ENCODE results near the gene DENND5A. TPM values are rescaled to one million over a fixed set of nuclear protein-coding genes. Genes with fewer than 3 reads are reported as not detected.
A peak's percentile ranks its signal among the peaks of the same experiment; 100 is the strongest.

DENND5A gene
- total and polyA plus RNA-seq, 2 donors (not counting 1 experiment from before 2014, with no cell fraction given): 125 to 235 TPM

DNA sequence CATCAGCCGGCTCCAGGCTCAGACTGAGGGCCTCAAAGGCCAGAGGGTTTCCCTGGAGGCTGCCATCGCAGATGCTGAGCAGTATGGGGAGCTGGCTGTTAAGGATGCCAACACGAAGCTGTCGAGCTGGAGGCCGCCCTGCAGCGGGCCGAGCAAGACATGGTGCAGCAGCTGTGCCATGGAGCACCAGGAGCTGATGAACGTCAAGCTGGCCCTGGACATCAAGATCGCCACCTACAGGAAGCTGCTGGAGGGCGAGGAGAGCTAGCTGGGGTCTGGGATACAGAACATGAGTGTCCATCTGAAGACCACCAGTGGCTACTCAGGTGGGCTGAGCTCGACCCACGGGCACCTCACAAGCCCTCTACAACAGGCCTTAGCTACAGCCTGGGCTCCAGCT is 169.7 kb downstream of the DENND5A start:
- no peaks in the 10 kb centered on the region for H3K27me3 ChIP-seq (ENCODE audit: control insufficient read depth, insufficient read depth, low read length)
- no peak overlapping the region for H3K4me3 ChIP-seq (replicated peaks in 1 of 4; ENCODE audit: control extremely low read depth in 1 of 4, insufficient read depth in 1 of 4, low read depth in 3 of 4, low read length in 4 of 4)
- no peak overlapping the region for H3K27ac ChIP-seq (ENCODE audit: insufficient read depth, low read length)
- H3K4me2 ChIP-seq (ENCODE audit: extremely low read depth, insufficient read depth, low read length): no peak overlapping the region
- H3K36me3 ChIP-seq (ENCODE audit: control insufficient read depth, insufficient read depth, low read length): no peaks in the 10 kb centered on the region
- DNase-seq (ENCODE audit: low read depth in 2 of 2): no peak
- no peak for TF ChIP-seq EZH2 (IDR thresholded peaks at IDR 0.05; ENCODE audit: low read length, missing control alignments)
- peak; percentile 9 to 10 for TF ChIP-seq CTCF (conservative IDR thresholded peaks at IDR 0.05 in 1 of 2, IDR thresholded peaks at IDR 0.05 in 1 of 2; ENCODE audit: low read depth in 1 of 2, low read length in 2 of 2)
- no peaks in the 10 kb centered on the region for H4K20me1 ChIP-seq (ENCODE audit: control insufficient read depth, extremely low read depth, insufficient read depth, low read length)
- no peak overlapping the region for H2AFZ ChIP-seq (ENCODE audit: low read length)
- peaks cover 3% of the 10 kb centered on the region for H3K4me1 ChIP-seq (ENCODE audit: control insufficient read depth, extremely low read depth, insufficient read depth, low read length)
- H3K9me3 ChIP-seq (ENCODE audit: control insufficient read depth, insufficient read depth, low read depth, low read length): no peaks in the 10 kb centered on the region
- no peaks in the 10 kb centered on the region for H3K79me2 ChIP-seq (ENCODE audit: control insufficient read depth, insufficient read depth, low read length)
- no peak overlapping the region for H3K9ac ChIP-seq (ENCODE audit: insufficient read depth, low read length)

- Histone ChIP-seq H3K4me3 (replicated peaks in 1 of 4; ENCODE audit: control extremely low read depth in 1 of 4, insufficient read depth in 1 of 4, low read depth in 3 of 4, low read length in 4 of 4) (no peak overlapping the region), H3K9me3 (ENCODE audit: control insufficient read depth, insufficient read depth, low read depth, low read length) (no peaks in the 10 kb centered on the region), H2AFZ (ENCODE audit: low read length) (no peak overlapping the region), H3K27me3 (ENCODE audit: control insufficient read depth, insufficient read depth, low read length) (peaks cover 3% of the 10 kb centered on the region), H3K4me1 (ENCODE audit: control insufficient read depth, extremely low read depth, insufficient read depth, low read length) (peaks cover 3% of the 10 kb centered on the region), H3K4me2 (ENCODE audit: extremely low read depth, insufficient read depth, low read length) (no peak overlapping the region), H3K27ac (ENCODE audit: insufficient read depth, low read length) (no peak overlapping the region), H3K79me2 (ENCODE audit: control insufficient read depth, insufficient read depth, low read length) (no peaks in the 10 kb centered on the region), H3K9ac (ENCODE audit: insufficient read depth, low read length) (no peak overlapping the region), H3K36me3 (ENCODE audit: control insufficient read depth, insufficient read depth, low read length) (no peaks in the 10 kb centered on the region), H4K20me1 (ENCODE audit: control insufficient read depth, extremely low read depth, insufficient read depth, low read length) (no peaks in the 10 kb centered on the region)
- TF ChIP-seq EZH2 (IDR thresholded peaks at IDR 0.05; ENCODE audit: low read length, missing control alignments) (no peak), CTCF (conservative IDR thresholded peaks at IDR 0.05 in 1 of 2, IDR thresholded peaks at IDR 0.05 in 1 of 2; ENCODE audit: low read depth in 1 of 2, low read length in 2 of 2) (no peak)
- DNase-seq (ENCODE audit: low read depth in 2 of 2): no peak
Observed at GRCh38 chr11:9094420-9094819, 170.7 kb downstream of the DENND5A start.

- TF ChIP-seq EZH2 (IDR thresholded peaks at IDR 0.05; ENCODE audit: low read length, missing control alignments): no peak
- peak in 1 of 2 donors; percentile 34 for TF ChIP-seq CTCF (conservative IDR thresholded peaks at IDR 0.05 in 1 of 2, IDR thresholded peaks at IDR 0.05 in 1 of 2; ENCODE audit: low read depth in 1 of 2, low read length in 2 of 2)
- Histone ChIP-seq H3K4me3 (replicated peaks in 1 of 4; ENCODE audit: control extremely low read depth in 1 of 4, insufficient read depth in 1 of 4, low read depth in 3 of 4, low read length in 4 of 4) (no peak overlapping the region), H3K9me3 (ENCODE audit: control insufficient read depth, insufficient read depth, low read depth, low read length) (no peaks in the 10 kb centered on the region)
Observed at GRCh38 chr11:9092853-9093778, 172.0 kb downstream of the DENND5A start.

More at GRCh38 chr11:9092853-9093778, 172.0 kb downstream of the DENND5A start:
- Histone ChIP-seq H2AFZ (ENCODE audit: low read length) (no peak overlapping the region), H3K27ac (ENCODE audit: insufficient read depth, low read length) (no peak overlapping the region), H3K4me1 (ENCODE audit: control insufficient read depth, extremely low read depth, insufficient read depth, low read length) (peaks cover 3% of the 10 kb centered on the region), H3K4me2 (ENCODE audit: extremely low read depth, insufficient read depth, low read length) (no peak overlapping the region), H3K36me3 (ENCODE audit: control insufficient read depth, insufficient read depth, low read length) (no peaks in the 10 kb centered on the region), H4K20me1 (ENCODE audit: control insufficient read depth, extremely low read depth, insufficient read depth, low read length) (no peaks in the 10 kb centered on the region), H3K79me2 (ENCODE audit: control insufficient read depth, insufficient read depth, low read length) (no peaks in the 10 kb centered on the region), H3K27me3 (ENCODE audit: control insufficient read depth, insufficient read depth, low read length) (peaks cover 3% of the 10 kb centered on the region), H3K9ac (ENCODE audit: insufficient read depth, low read length) (no peak overlapping the region)
- peak in 1 of 2 donors; percentile 5 for DNase-seq (ENCODE audit: low read depth in 2 of 2)
